Gastrocnemius medialis (tissue), 4 donors: ENCODE results near the gene RABGAP1. TPM values are rescaled to one million over a fixed set of nuclear protein-coding genes. Genes with fewer than 3 reads are reported as not detected.

Experiments
- ATAC-seq, 2 donors: fragments of 150-250 bp; one replicate each; pipeline ENCODE4 v1.9.1; 2016
- DNase-seq, 2 donors: peaks; one replicate each; pipeline ENCODE4 v3.0.0-alpha.2; 2019
- H3K27ac ChIP-seq, 4 donors: fragments of 200-600 bp; sonication (generic); 1 replicate in 1 of 4; 2 replicates in 3 of 4; pipeline ENCODE4 v1.5.1; 2016 to 2018; ENCODE audit warnings: mild to moderate bottlenecking in 2 of 4, moderate library complexity in 1 of 4
- H3K27me3 ChIP-seq, 3 donors: fragments of 200-600 bp; sonication (generic) in 2 of 3; 1 replicate in 1 of 3; 2 replicates in 2 of 3; pipeline versions ENCODE4 v1.5.1 to v1.6.0; 2016 to 2019; ENCODE audit warnings: mild to moderate bottlenecking in 1 of 3, moderate library complexity in 1 of 3
- H3K36me3 ChIP-seq, 2 donors: fragments of 200-600 bp; sonication (generic) in 1 of 2; one replicate each; pipeline ENCODE4 v1.5.1; 2017 to 2018
- H3K4me1 ChIP-seq, 2 donors: fragments of 200-600 bp; sonication (generic) in 1 of 2; one replicate each; pipeline ENCODE4 v1.5.1; 2016 to 2017; ENCODE audit warnings: mild to moderate bottlenecking in 2 of 2
- H3K4me3 ChIP-seq, 4 donors: fragments of 200-600 bp; sonication (generic) in 3 of 4; 1 replicate in 1 of 4; 2 replicates in 3 of 4; pipeline ENCODE4 v1.5.1; 2016 to 2019; ENCODE audit warnings: mild to moderate bottlenecking in 2 of 4
- H3K9me3 ChIP-seq, 3 donors: fragments of 200-600 bp; sonication (generic) in 2 of 3; 1 replicate in 1 of 3; 2 replicates in 2 of 3; pipeline ENCODE4 v1.5.1; 2016 to 2019
- CTCF ChIP-seq, 5 experiments: fragments of 450-650 bp in 3 of 5; fragments of 200-600 bp in 2 of 5; sonication (generic) in 2 of 5; IDR thresholded peaks in 4 of 5; conservative IDR thresholded peaks in 1 of 5; 1 replicate in 4 of 5; 2 replicates in 1 of 5; pipeline ENCODE4 v1.5.1; 2016 to 2019; ENCODE audit warnings: antibody characterized with exemption in 5 of 5, mild to moderate bottlenecking in 3 of 5, moderate library complexity in 3 of 5
- POLR2A ChIP-seq, 2 donors: fragments of 450-650 bp; IDR thresholded peaks; one replicate each; pipeline ENCODE4 v1.6.1; 2017; ENCODE audit warnings: antibody characterized with exemption in 2 of 2, mild to moderate bottlenecking in 2 of 2, moderate library complexity in 2 of 2
- in situ Hi-C, 4 donors: fragments of 200-750 bp; cut with MboI; loops; one replicate each; pipeline versions ENCODE4 v1.15.0 to v1.8.0; 2017; ENCODE audit warnings: low sequenced_read_pairs in 4 of 4
- intact Hi-C: fragments of 100-400 bp; cut with DNase I; formaldehyde crosslinking; loops from one replicate; pipeline ENCODE4 v1.15.1; 2023; ENCODE audit warnings: low total_unique reads
- total RNA-seq, 4 donors: library from RNA; depleted of rRNA; stranded (reverse); fragments of >200 nt; gene quantifications; one replicate each; pipeline versions ENCODE4 v1.1.0 to v1.2.3, GENCODE V29; 2016

RABGAP1 gene
- total RNA-seq, 4 donors from 2014 or later: 23.7 to 33.8 (median 26.6) TPM

GRCh38 chr9:123115146-123115913 lies 174.5 kb downstream of the RABGAP1 start:
- no peaks in the 10 kb centered on the region for H3K27me3 ChIP-seq
- DNase-seq: no peak
- peaks cover 19 to 21% of the 10 kb centered on the region in 2 donors for H3K4me1 ChIP-seq
- in situ Hi-C loops: loop anchor here in 2 of 4 donors (25.0 kb wide), 1 partner anchor 222 kb away; no protein-coding TSS in a partner anchor
- no peak for TF ChIP-seq CTCF (IDR thresholded peaks at IDR 0.05 in 4 of 5, conservative IDR thresholded peaks at IDR 0.05 in 1 of 5)
- no peak for TF ChIP-seq POLR2A (IDR thresholded peaks at IDR 0.05)
- intact Hi-C loops: loop anchor here (10.0 kb wide), 1 partner anchor 239 kb away; the partner anchor contains the start of gene CRB2
- H3K36me3 ChIP-seq: no peaks in the 10 kb centered on the region
- ATAC-seq: no peak
- H3K27ac ChIP-seq: no peak overlapping the region
- no peak overlapping the region for H3K4me3 ChIP-seq
- H3K9me3 ChIP-seq: no peaks in the 10 kb centered on the region

- Histone ChIP-seq H3K4me1 (peaks cover 19 to 21% of the 10 kb centered on the region in 2 donors), H3K36me3 (no peaks in the 10 kb centered on the region), H3K27ac (no peak overlapping the region), H3K9me3 (no peaks in the 10 kb centered on the region), H3K27me3 (no peaks in the 10 kb centered on the region), H3K4me3 (no peak overlapping the region)
- ATAC-seq: no peak
- DNase-seq: no peak
- intact Hi-C loops (loop anchor here (10.0 kb wide), 1 partner anchor 239 kb away; the partner anchor contains the start of gene CRB2), in situ Hi-C loops (loop anchor here in 2 of 4 donors (25.0 kb wide), 1 partner anchor 221 kb away; no protein-coding TSS in a partner anchor)
- TF ChIP-seq CTCF (IDR thresholded peaks at IDR 0.05 in 4 of 5, conservative IDR thresholded peaks at IDR 0.05 in 1 of 5) (no peak), POLR2A (IDR thresholded peaks at IDR 0.05) (no peak)
Measured at GRCh38 chr9:123116036-123116435, 175.2 kb downstream of the RABGAP1 start.

DNA sequence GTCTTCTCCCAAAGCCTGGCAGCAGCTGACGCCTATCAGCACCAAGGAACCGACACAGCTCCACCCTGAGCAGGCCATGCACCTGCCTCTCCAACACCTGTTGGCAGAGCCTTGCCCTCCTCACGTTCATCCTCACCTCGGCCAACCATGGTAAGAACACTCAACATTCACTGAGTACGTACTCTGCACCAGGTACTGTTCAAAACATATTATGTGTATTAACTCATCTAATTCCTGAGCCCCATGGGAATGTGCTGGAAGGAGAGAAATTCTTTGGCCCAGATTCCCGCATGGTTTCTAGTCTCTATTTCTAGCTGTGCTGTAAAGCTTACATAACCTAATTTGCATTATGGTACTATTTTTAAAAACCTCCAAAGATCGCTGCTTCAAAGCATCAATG lies 178.7 kb downstream of the RABGAP1 start:
- Histone ChIP-seq H3K4me3 (no peak overlapping the region), H3K4me1 (peaks cover 11 to 14% of the 10 kb centered on the region in 2 donors), H3K9me3 (no peaks in the 10 kb centered on the region), H3K36me3 (no peaks in the 10 kb centered on the region), H3K27ac (no peak overlapping the region), H3K27me3 (no peaks in the 10 kb centered on the region)
- intact Hi-C loops (loop anchor here (10.0 kb wide), 1 partner anchor 235 kb away; the partner anchor contains the start of gene CRB2), in situ Hi-C loops (loop anchor here in 2 of 4 donors (25.0 kb wide), 1 partner anchor 218 kb away; no protein-coding TSS in a partner anchor)
- DNase-seq (no peak), ATAC-seq (no peak)
- no peak for TF ChIP-seq CTCF (IDR thresholded peaks at IDR 0.05 in 4 of 5, conservative IDR thresholded peaks at IDR 0.05 in 1 of 5)

DNA sequence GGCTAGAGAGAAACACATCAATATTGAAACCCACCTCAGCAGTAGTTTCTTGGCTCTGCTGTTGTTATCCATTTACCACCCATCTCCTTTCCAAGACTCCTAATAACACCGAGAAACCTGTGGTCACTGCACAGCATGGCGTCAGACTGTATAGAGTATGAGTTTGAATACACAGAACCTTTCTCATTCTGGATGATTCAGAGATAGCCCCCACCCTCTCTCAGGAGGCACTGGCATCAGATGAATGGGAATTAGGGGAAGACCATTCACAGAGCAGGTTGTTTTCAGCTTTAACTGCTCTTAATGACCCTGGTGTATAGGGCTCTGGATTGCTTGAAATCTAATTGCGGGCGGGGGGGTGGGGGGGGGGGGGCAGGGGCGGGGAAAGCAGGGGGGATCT lies 179.3 kb downstream of the RABGAP1 start:
- Histone ChIP-seq H3K9me3 (no peaks in the 10 kb centered on the region), H3K4me1 (peaks cover 11 to 14% of the 10 kb centered on the region in 2 donors), H3K27ac (no peak overlapping the region), H3K4me3 (no peak overlapping the region), H3K27me3 (no peaks in the 10 kb centered on the region), H3K36me3 (no peaks in the 10 kb centered on the region)
- ATAC-seq: no peak
- DNase-seq: no peak
- intact Hi-C loops: no loop called here
- in situ Hi-C loops: loop anchor here in 2 of 4 donors (25.0 kb wide), 1 partner anchor 217 kb away; no protein-coding TSS in a partner anchor
- no peak for TF ChIP-seq CTCF (IDR thresholded peaks at IDR 0.05 in 4 of 5, conservative IDR thresholded peaks at IDR 0.05 in 1 of 5)
- no peak for TF ChIP-seq POLR2A (IDR thresholded peaks at IDR 0.05)
